GM18520 (cell line): ENCODE results near the gene RPRM.
"Not testable (repeated sequence)": the region's sequence is repeated elsewhere in the genome, so short reads cannot be mapped to it uniquely, and the experiment has no call there.

Experiments
- ATAC-seq: cut with Tn5 transposase; IDR thresholded peaks from one replicate; pipeline ENCODE4 v1.9.1; 2021; ENCODE audit not compliant: unreplicated experiment

Gene RPRM

GRCh38 chr2:153461453-153461852 lies 17.1 kb downstream of the RPRM start:
- no peak for ATAC-seq

GRCh38 chr2:153455861-153456260 lies 22.7 kb downstream of the RPRM start:
- no peak for ATAC-seq

GRCh38 chr2:153455403-153455802 lies 23.2 kb downstream of the RPRM start:
- ATAC-seq = no peak

GRCh38 chr2:153451611-153452010 lies 27.0 kb downstream of the RPRM start:
- no peak for ATAC-seq

- no peak for ATAC-seq
Measured at GRCh38 chr2:153443106-153443505, 35.5 kb downstream of the RPRM start.

GRCh38 chr2:153442616-153443015 lies 35.9 kb downstream of the RPRM start:
- ATAC-seq = not testable (repeated sequence)

GRCh38 chr2:153440090-153440489 lies 38.5 kb downstream of the RPRM start:
- ATAC-seq = not testable (repeated sequence)

GRCh38 chr2:153433403-153433802 lies 45.2 kb downstream of the RPRM start:
- ATAC-seq = no peak

- no peak for ATAC-seq
Measured at GRCh38 chr2:153432381-153432780, 46.2 kb downstream of the RPRM start.

- no peak for ATAC-seq
Measured at GRCh38 chr2:153431114-153431513, 47.4 kb downstream of the RPRM start.
